IMR-90 (cell line): ENCODE results near the gene SPAM1. TPM values are rescaled to one million over a fixed set of nuclear protein-coding genes. Genes with fewer than 3 reads are reported as not detected.
A peak's percentile ranks its signal among the peaks of the same experiment; 100 is the strongest.

Source experiments
- ATAC-seq: fragments of 200-7000 bp; cut with Tn5 transposase; 2 replicates; pipeline ENCODE4 v1.9.1; 2020; ENCODE audit warnings: low read depth, mild to moderate bottlenecking, moderate library complexity
- Bru-seq: library from RNA; stranded (reverse); fragments of 400-500 nt; gene quantifications from one replicate; lab custom pipeline; 2021; lab: Mats Ljungman, UMichigan
- BruChase-seq, 2 experiments: library from RNA; stranded (reverse); fragments of 400-500 nt; gene quantifications; one replicate each; lab custom pipeline; 2021; lab: Mats Ljungman, UMichigan
- BruUV-seq: library from RNA; stranded (reverse); fragments of 400-500 nt; replicated peaks from 2 replicates; lab custom pipeline; 2021; lab: Mats Ljungman, UMichigan
- CTCF ChIA-PET: fragments of 300-600 bp; formaldehyde crosslinking; extraction: SDS; loops from one replicate; lab custom pipeline; 2021; ENCODE audit warnings: antibody characterized with exemption; lab: Yijun Ruan, JAX
- POLR2A ChIA-PET: fragments of 300-600 bp; sonication (Branson Sonifier 250); formaldehyde crosslinking; loops from one replicate; lab custom pipeline; 2022; ENCODE audit warnings: antibody characterized with exemption; ENCODE audit not compliant: unreplicated experiment; lab: Charles Lee
- DNase-seq: peaks from one replicate; pipeline ENCODE4 v3.0.0; 2013
- H2AFZ ChIP-seq: replicated peaks from 2 replicates; pipeline ENCODE3; 2013; ENCODE audit warnings: low read length, mild to moderate bottlenecking; ENCODE audit not compliant: poor library complexity
- H2AK5ac ChIP-seq: 2 replicates; pipeline ENCODE4 v1.6.1; 2013; ENCODE audit warnings: low read depth, low read length, inconsistent platforms
- H2AK9ac ChIP-seq: replicated peaks from 2 replicates; pipeline ENCODE3; 2013; ENCODE audit warnings: mild to moderate bottlenecking, low read depth, low read length, moderate library complexity; ENCODE audit not compliant: poor library complexity
- H2BK120ac ChIP-seq: 2 replicates; pipeline ENCODE4 v1.6.1; 2013; ENCODE audit warnings: low read depth, low read length, inconsistent platforms
- H2BK15ac ChIP-seq: 3 replicates; pipeline ENCODE4 v1.6.1; 2013; ENCODE audit warnings: low read depth, low read length, inconsistent platforms
- H2BK20ac ChIP-seq: 2 replicates; pipeline ENCODE4 v1.6.1; 2013; ENCODE audit warnings: low read depth, mild to moderate bottlenecking, inconsistent platforms, low read length, moderate library complexity
- H2BK5ac ChIP-seq: 2 replicates; pipeline ENCODE4 v1.6.1; 2013; ENCODE audit warnings: mild to moderate bottlenecking, low read depth, low read length, inconsistent platforms; ENCODE audit not compliant: poor library complexity, severe bottlenecking
- H3K14ac ChIP-seq: replicated peaks from 2 replicates; pipeline ENCODE4 v1.6.1; 2013; ENCODE audit warnings: low read depth, low read length, inconsistent platforms
- H3K18ac ChIP-seq: 2 replicates; pipeline ENCODE4 v1.6.1; 2013; ENCODE audit warnings: low read depth, low read length, control low read depth
- H3K23ac ChIP-seq: 2 replicates; pipeline ENCODE4 v1.6.1; 2013; ENCODE audit warnings: low read depth, low read length, inconsistent platforms
- H3K27ac ChIP-seq: 2 replicates; pipeline ENCODE4 v1.5.1; 2013; ENCODE audit warnings: mild to moderate bottlenecking, control low read depth, low read length; ENCODE audit not compliant: insufficient read depth
- H3K27me3 ChIP-seq: 2 replicates; pipeline ENCODE4 v1.6.1; 2013; ENCODE audit warnings: low read length; ENCODE audit not compliant: control insufficient read depth, insufficient read depth
- H3K36me3 ChIP-seq: 2 replicates; pipeline ENCODE4 v1.6.1; 2013; ENCODE audit warnings: low read length, mixed read lengths; ENCODE audit not compliant: control insufficient read depth, insufficient read depth
- H3K4ac ChIP-seq: 2 replicates; pipeline ENCODE4 v1.6.1; 2013; ENCODE audit warnings: low read depth, low read length, inconsistent platforms
- H3K4me1 ChIP-seq: 2 replicates; pipeline ENCODE4 v1.6.1; 2013; ENCODE audit warnings: low read length, mixed read lengths; ENCODE audit not compliant: control insufficient read depth, insufficient read depth
- H3K4me2 ChIP-seq: 2 replicates; pipeline ENCODE4 v1.6.1; 2013; ENCODE audit warnings: low read depth, mild to moderate bottlenecking, control low read depth, low read length, moderate library complexity
- H3K4me3 ChIP-seq: 2 replicates; pipeline ENCODE4 v1.5.1; 2013; ENCODE audit warnings: low read depth, mild to moderate bottlenecking, control low read depth, low read length, moderate library complexity; ENCODE audit not compliant: insufficient read depth
- H3K56ac ChIP-seq: 2 replicates; pipeline ENCODE4 v1.6.1; 2013; ENCODE audit warnings: low read length, inconsistent platforms; ENCODE audit not compliant: insufficient read depth; ENCODE audit errors: extremely low read depth
- H3K79me1 ChIP-seq, 2 experiments: 2 replicates each; pipeline ENCODE4 v1.6.1; 2013; ENCODE audit warnings: low read length in 2 of 2, inconsistent platforms in 1 of 2, low read depth in 1 of 2
- H3K9ac ChIP-seq: 2 replicates; pipeline ENCODE4 v1.6.1; 2013; ENCODE audit warnings: low read depth, low read length, control low read depth
- H3K9me1 ChIP-seq: 2 replicates; pipeline ENCODE4 v1.6.1; 2013; ENCODE audit warnings: low read length, inconsistent platforms; ENCODE audit not compliant: insufficient read depth
- H3K9me3 ChIP-seq: 2 replicates; pipeline ENCODE4 v1.6.1; 2013; ENCODE audit warnings: low read length; ENCODE audit not compliant: control insufficient read depth, insufficient read depth
- H4K20me1 ChIP-seq: 2 replicates; pipeline ENCODE4 v1.6.1; 2013; ENCODE audit warnings: low read length, inconsistent platforms; ENCODE audit not compliant: insufficient read depth
- H4K5ac ChIP-seq: 2 replicates; pipeline ENCODE4 v1.6.1; 2013; ENCODE audit warnings: mild to moderate bottlenecking, low read depth, low read length, control low read depth
- H4K8ac ChIP-seq, 2 experiments: 2 replicates each; pipeline ENCODE4 v1.6.1; 2013; ENCODE audit warnings: low read depth in 2 of 2, low read length in 2 of 2, control low read depth in 1 of 2, inconsistent platforms in 1 of 2
- H4K91ac ChIP-seq: 2 replicates; pipeline ENCODE4 v1.6.1; 2013; ENCODE audit warnings: low read depth, low read length, inconsistent platforms; ENCODE audit not compliant: insufficient read depth
- CHD1 ChIP-seq: IDR thresholded peaks from 2 replicates; pipeline ENCODE4 v1.6.1; 2012; ENCODE audit warnings: low read depth, low read length, improper control_type of control experiment
- RCOR1 ChIP-seq: IDR thresholded peaks from 2 replicates; pipeline ENCODE4 v1.6.1; 2012; ENCODE audit warnings: mild to moderate bottlenecking, low read length, improper control_type of control experiment; ENCODE audit not compliant: insufficient replicate concordance
- dilution Hi-C: fragments of 300-500 bp; cut with HindIII; formaldehyde crosslinking; loops from one replicate; pipeline ENCODE4 v1.14.3; 2018; ENCODE audit warnings: low sequenced_read_pairs; ENCODE audit not compliant: unreplicated experiment
- in situ Hi-C: fragments of 300-500 bp; cut with MboI; formaldehyde crosslinking; loops from 3 replicates; pipeline ENCODE4 v1.14.3; 2019; ENCODE audit warnings: low sequenced_read_pairs, inconsistent platforms, mixed read lengths
- intact Hi-C: fragments of 100-400 bp; cut with micrococcal nuclease; formaldehyde crosslinking; loops from 2 replicates; pipeline ENCODE4 v1.10.0; 2022
- long read RNA-seq: library from polyadenylated mRNA; unstranded; transcript quantifications from one replicate; pipeline ENCODE4 v2.0.0, GENCODE V29; 2021; ENCODE audit not compliant: unreplicated experiment
- polyA plus RNA-seq, 3 experiments: library from polyadenylated mRNA; depleted of rRNA; stranded (reverse); fragments of >200 nt; gene quantifications; 2 replicates each; pipeline ENCODE4 v1.2.3, GENCODE V29; 2012; ENCODE audit warnings: low replicate concordance in 1 of 3
- total RNA-seq: library from RNA; depleted of rRNA; stranded (reverse); fragments of >200 nt; gene quantifications from 2 replicates; pipeline ENCODE4 v1.2.3, GENCODE V29; 2012; rRNA removed
- TF ChIP-seq, protein P1 (sequence below): conservative IDR thresholded peaks from 2 replicates; pipeline ENCODE4 v1.5.1; 2012; ENCODE audit warnings: mild to moderate bottlenecking, low read depth, low read length, improper control_type of control experiment

SPAM1 gene, protein sequence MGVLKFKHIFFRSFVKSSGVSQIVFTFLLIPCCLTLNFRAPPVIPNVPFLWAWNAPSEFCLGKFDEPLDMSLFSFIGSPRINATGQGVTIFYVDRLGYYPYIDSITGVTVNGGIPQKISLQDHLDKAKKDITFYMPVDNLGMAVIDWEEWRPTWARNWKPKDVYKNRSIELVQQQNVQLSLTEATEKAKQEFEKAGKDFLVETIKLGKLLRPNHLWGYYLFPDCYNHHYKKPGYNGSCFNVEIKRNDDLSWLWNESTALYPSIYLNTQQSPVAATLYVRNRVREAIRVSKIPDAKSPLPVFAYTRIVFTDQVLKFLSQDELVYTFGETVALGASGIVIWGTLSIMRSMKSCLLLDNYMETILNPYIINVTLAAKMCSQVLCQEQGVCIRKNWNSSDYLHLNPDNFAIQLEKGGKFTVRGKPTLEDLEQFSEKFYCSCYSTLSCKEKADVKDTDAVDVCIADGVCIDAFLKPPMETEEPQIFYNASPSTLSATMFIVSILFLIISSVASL
- total RNA-seq (not detected in 2 replicates), polyA plus RNA-seq (2012; rRNA removed) (not detected in 2 replicates), Bru-seq, nascent RNA (percentile 2 among the genes with signal in this experiment), BruChase-seq, experiment 1, labeled RNA remaining after a 6-hour chase (not detected), BruChase-seq, experiment 2, labeled RNA remaining after a 2-hour chase (not detected)
- polyA plus RNA-seq (2012; cell fraction: cytosol; rRNA removed): not detected in 2 replicates
- polyA plus RNA-seq (2012; cell fraction: nucleus; rRNA removed; ENCODE audit: low replicate concordance): not detected in 2 replicates
- long read RNA-seq: 0 reads

DNA sequence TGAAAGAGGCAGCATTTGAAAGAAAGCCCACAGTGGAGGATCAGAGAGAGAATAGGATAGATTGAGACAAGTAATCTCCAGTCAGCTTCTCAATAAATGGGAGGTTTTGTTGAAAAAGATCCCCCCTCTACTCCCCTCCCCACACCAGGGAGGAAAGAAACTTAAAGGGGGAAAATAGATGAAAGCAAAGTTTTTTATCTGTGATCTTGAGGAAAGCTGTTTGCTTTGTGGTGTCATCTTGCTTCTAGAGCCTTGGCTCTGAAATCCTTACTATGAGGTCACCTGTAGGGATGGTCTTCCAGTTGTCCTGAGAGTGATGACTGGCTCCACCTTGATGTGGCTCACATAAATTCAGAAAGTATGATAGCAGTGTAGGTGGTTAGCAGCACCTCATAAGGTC, at the start of gene SPAM1:
Gene SPAM1, plus strand, starts transcription at position 301 of the 400 bp plus-strand sequence. CDS start 28,330 bp downstream, outside the sequence.
- Histone ChIP-seq H3K4me3 (no peak within 1 kb of the TSS), H3K56ac (no peak within 1 kb of the TSS), H4K91ac (no peak within 1 kb of the TSS), H2BK20ac (no peak within 1 kb of the TSS), H4K8ac (no peak within 1 kb of the TSS), H2BK5ac (no peak within 1 kb of the TSS), H3K14ac (no peak within 1 kb of the TSS), H2AK5ac (no peak within 1 kb of the TSS), H3K9me1 (no peaks in the 10 kb centered on the region), H3K36me3 (no peaks in the 10 kb centered on the region), H2AFZ (no peak within 1 kb of the TSS), H3K4me1 (no peaks in the 10 kb centered on the region), H3K79me1 (no peaks in the 10 kb centered on the region), H3K18ac (no peak within 1 kb of the TSS), H2BK120ac (no peak within 1 kb of the TSS), H2BK15ac (no peak within 1 kb of the TSS), H3K9ac (no peak within 1 kb of the TSS), H3K4ac (no peak within 1 kb of the TSS), H3K23ac (no peak within 1 kb of the TSS), H4K20me1 (no peaks in the 10 kb centered on the region), H3K27ac (no peak within 1 kb of the TSS), H3K27me3 (no peaks in the 10 kb centered on the region), H3K9me3 (no peaks in the 10 kb centered on the region), H3K4me2 (no peak within 1 kb of the TSS), H2AK9ac (no peak within 1 kb of the TSS), H4K5ac (no peak within 1 kb of the TSS)
- ATAC-seq (no peak), DNase-seq (no peak)
- in situ Hi-C loops: no loop called here
- intact Hi-C loops: no loop called here
- TF ChIP-seq CHD1 (no peak), RCOR1 (no peak)
- TF ChIP-seq, protein P1, sequence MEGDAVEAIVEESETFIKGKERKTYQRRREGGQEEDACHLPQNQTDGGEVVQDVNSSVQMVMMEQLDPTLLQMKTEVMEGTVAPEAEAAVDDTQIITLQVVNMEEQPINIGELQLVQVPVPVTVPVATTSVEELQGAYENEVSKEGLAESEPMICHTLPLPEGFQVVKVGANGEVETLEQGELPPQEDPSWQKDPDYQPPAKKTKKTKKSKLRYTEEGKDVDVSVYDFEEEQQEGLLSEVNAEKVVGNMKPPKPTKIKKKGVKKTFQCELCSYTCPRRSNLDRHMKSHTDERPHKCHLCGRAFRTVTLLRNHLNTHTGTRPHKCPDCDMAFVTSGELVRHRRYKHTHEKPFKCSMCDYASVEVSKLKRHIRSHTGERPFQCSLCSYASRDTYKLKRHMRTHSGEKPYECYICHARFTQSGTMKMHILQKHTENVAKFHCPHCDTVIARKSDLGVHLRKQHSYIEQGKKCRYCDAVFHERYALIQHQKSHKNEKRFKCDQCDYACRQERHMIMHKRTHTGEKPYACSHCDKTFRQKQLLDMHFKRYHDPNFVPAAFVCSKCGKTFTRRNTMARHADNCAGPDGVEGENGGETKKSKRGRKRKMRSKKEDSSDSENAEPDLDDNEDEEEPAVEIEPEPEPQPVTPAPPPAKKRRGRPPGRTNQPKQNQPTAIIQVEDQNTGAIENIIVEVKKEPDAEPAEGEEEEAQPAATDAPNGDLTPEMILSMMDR: no peak
- BruUV-seq: no TSS peak
- ChIA-PET CTCF (no interaction called here), POLR2A (no interaction called here)
- dilution Hi-C loops: no loop called here
